DOHH2 (cell line): ENCODE data around the gene GIT1.

Source experiments
- H3F3A ChIP-seq: fragments of 200-600 bp; sonication (generic), shearing (Covaris generic); 2 replicates; pipeline ENCODE4 v1.6.0; 2016; ENCODE audit warnings: antibody characterized with exemption, mild to moderate bottlenecking; ENCODE audit not compliant: control insufficient read depth, insufficient read depth
- H3K27ac ChIP-seq: fragments of 200-600 bp; sonication (generic); 2 replicates; pipeline ENCODE4 v1.5.1; 2014; ENCODE audit warnings: low read depth, mild to moderate bottlenecking, low read length, moderate library complexity
- H3K27me3 ChIP-seq: fragments of 200-600 bp; sonication (generic); 2 replicates; pipeline ENCODE4 v1.6.1; 2014; ENCODE audit warnings: mild to moderate bottlenecking, low read length, mixed read lengths; ENCODE audit not compliant: control insufficient read depth
- H3K36me3 ChIP-seq: fragments of 200-600 bp; sonication (generic); 2 replicates; pipeline ENCODE4 v1.6.1; 2014; ENCODE audit warnings: mild to moderate bottlenecking, low read length, moderate library complexity, mixed read lengths; ENCODE audit not compliant: control insufficient read depth
- H3K4me1 ChIP-seq: fragments of 200-600 bp; sonication (generic); 2 replicates; pipeline ENCODE4 v1.6.1; 2014; ENCODE audit warnings: mild to moderate bottlenecking, low read length, mixed read lengths; ENCODE audit not compliant: control insufficient read depth
- H3K4me2 ChIP-seq: fragments of 200-600 bp; sonication (generic); 2 replicates; pipeline ENCODE4 v1.6.0; 2014; ENCODE audit warnings: mild to moderate bottlenecking, low read length, moderate library complexity
- H3K4me3 ChIP-seq: fragments of 200-600 bp; sonication (generic); 2 replicates; pipeline ENCODE4 v1.5.1; 2014; ENCODE audit warnings: mild to moderate bottlenecking, low read length, mixed read lengths
- H3K79me2 ChIP-seq: fragments of 200-600 bp; sonication (generic); 2 replicates; pipeline ENCODE4 v1.6.1; 2014; ENCODE audit warnings: mild to moderate bottlenecking, low read length, mixed read lengths; ENCODE audit not compliant: control insufficient read depth
- H3K9me2 ChIP-seq: fragments of 200-600 bp; sonication (generic); replicated peaks from 2 replicates; pipeline ENCODE4 v1.6.1; 2014; ENCODE audit warnings: mild to moderate bottlenecking, low read length, mixed read lengths; ENCODE audit not compliant: control insufficient read depth
- H3K9me3 ChIP-seq: fragments of 200-600 bp; sonication (generic); 2 replicates; pipeline ENCODE4 v1.6.1; 2014; ENCODE audit warnings: antibody characterized with exemption, low read length, mixed read lengths; ENCODE audit not compliant: control insufficient read depth, insufficient read depth
- H4K20me1 ChIP-seq: fragments of 200-600 bp; sonication (generic); 2 replicates; pipeline ENCODE4 v1.6.0; 2014; ENCODE audit warnings: low read depth, mild to moderate bottlenecking, antibody characterized with exemption, low read length, moderate library complexity; ENCODE audit not compliant: control insufficient read depth, insufficient read depth
- CTCF ChIP-seq: fragments of 200-600 bp; sonication (generic); IDR thresholded peaks from one replicate; pipeline ENCODE4 v1.5.1; 2014; ENCODE audit warnings: antibody characterized with exemption, mild to moderate bottlenecking, low read depth, low read length; ENCODE audit not compliant: poor library complexity, severe bottlenecking
- EZH2phosphoT487 ChIP-seq: fragments of 200-600 bp; sonication (generic); IDR thresholded peaks from 2 replicates; pipeline ENCODE4 v1.6.1; 2017; ENCODE audit warnings: borderline replicate concordance, mild to moderate bottlenecking, antibody characterized with exemption, low read length, moderate library complexity, mixed read lengths

The GIT1 gene

GRCh38 chr17:29557085-29557738 lies 32.2 kb downstream of the GIT1 start:
- TF ChIP-seq EZH2phosphoT487 (no peak), CTCF (no peak)
- Histone ChIP-seq H3K4me1 (peaks cover 36% of the 10 kb centered on the region), H3K4me3 (no peak overlapping the region), H4K20me1 (0 out of 2 replicates have a peak, but pooled peaks cover 3% of the 10 kb centered on the region), H3K79me2 (no peaks in the 10 kb centered on the region), H3K27ac (no peak overlapping the region), H3K9me2 (no peaks in the 10 kb centered on the region), H3K36me3 (peaks cover 10% of the 10 kb centered on the region), H3K27me3 (no peaks in the 10 kb centered on the region), H3K4me2 (no peak overlapping the region), H3K9me3 (no peaks in the 10 kb centered on the region), H3F3A (peaks cover 20% of the 10 kb centered on the region)

- peaks cover 17% of the 10 kb centered on the region for H3F3A ChIP-seq
- no peaks in the 10 kb centered on the region for H4K20me1 ChIP-seq
Observed at GRCh38 chr17:29555840-29556239, 33.6 kb downstream of the GIT1 start.

DNA sequence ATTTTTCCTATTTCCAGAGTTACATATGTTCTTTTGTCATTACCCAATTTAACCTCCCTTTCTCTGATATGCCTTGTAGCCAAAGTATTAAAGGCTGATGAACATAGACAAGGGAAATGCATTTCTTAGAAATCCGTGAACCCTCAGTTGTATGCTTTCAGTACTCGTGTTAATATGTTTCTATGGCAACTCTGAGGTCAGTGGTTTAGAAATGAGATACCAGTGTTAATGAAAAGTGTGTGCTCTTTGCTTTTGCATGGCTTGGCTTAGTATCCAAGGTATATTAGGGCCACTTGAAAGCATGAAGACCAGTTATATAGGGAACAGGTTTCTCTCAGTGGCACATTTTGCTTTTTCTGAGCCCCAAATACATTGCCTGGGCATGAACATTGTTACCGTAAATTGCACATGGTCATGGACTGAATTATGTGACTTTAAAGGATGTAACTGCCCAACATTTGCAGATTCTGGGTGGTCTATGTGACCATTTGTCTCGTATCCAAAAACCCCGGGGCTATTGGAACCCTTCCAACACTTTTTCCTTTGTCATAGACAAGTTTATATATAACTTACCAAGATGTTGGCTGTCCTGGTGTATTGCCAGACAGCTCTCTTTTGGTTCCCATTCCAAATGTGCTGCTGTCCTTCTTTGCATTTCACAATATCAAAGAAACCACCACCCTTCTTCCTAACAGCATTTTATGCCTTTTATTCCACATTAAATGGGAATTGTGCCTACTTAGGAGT lies 40.1 kb downstream of the GIT1 start:
- Histone ChIP-seq H3K9me3 (no peaks in the 10 kb centered on the region), H3K27me3 (no peaks in the 10 kb centered on the region), H4K20me1 (no peaks in the 10 kb centered on the region), H3K4me1 (no peaks in the 10 kb centered on the region), H3K9me2 (no peaks in the 10 kb centered on the region), H3K79me2 (no peaks in the 10 kb centered on the region), H3K36me3 (peaks cover 11% of the 10 kb centered on the region), H3K4me3 (no peak overlapping the region), H3K4me2 (no peak overlapping the region), H3K27ac (no peak overlapping the region), H3F3A (peaks cover 17% of the 10 kb centered on the region)
- no peak for TF ChIP-seq CTCF
- TF ChIP-seq EZH2phosphoT487 = no peak

More at GRCh38 chr17:29555840-29556239, 33.6 kb downstream of the GIT1 start:
- H3K79me2 ChIP-seq = no peaks in the 10 kb centered on the region
- no peaks in the 10 kb centered on the region for H3K36me3 ChIP-seq
- H3K27me3 ChIP-seq = no peaks in the 10 kb centered on the region
- H3K9me3 ChIP-seq = no peaks in the 10 kb centered on the region
- H3K9me2 ChIP-seq = no peaks in the 10 kb centered on the region
- no peak overlapping the region for H3K4me2 ChIP-seq
- H3K4me3 ChIP-seq = no peak overlapping the region
- no peak overlapping the region for H3K27ac ChIP-seq
- TF ChIP-seq EZH2phosphoT487 = no peak
- no peak for TF ChIP-seq CTCF
- peaks cover 22% of the 10 kb centered on the region for H3K4me1 ChIP-seq
